ENCODE data around the gene C1orf122.

Gene C1orf122

DNA sequence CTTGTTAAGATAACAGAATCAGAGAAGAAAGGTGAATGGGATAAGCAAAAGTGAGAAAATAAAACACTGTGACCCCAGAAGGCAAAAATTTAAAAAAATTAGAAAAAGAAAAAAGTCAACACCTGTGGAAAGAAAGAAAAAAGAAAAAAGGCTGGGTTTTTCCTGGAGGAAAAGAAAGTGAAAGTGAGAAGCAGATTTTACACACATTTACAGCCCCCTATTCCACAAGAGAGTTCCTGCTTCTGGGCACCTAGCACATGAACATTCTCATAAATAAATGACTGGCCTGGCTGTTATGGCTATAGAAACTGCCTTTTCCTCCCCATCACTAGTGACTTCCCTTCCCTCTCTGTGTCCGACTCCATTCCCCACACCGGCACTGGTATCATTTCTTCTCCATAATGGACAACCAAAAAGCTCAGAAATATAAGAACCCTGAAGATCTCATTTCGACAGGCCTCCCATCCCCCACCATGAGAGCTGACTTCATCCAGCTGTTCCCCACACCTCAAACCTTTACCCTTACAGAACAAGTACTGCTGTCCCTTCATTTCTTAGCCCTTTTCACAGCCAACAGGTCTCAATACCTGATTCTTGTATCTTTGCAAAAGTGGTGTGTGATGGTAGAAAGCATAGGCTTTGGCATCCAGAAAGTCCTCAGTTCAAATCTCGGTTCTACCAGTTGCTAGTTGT is 39.2 kb downstream of the C1orf122 start:
- FAIRE-seq = no peak

DNA sequence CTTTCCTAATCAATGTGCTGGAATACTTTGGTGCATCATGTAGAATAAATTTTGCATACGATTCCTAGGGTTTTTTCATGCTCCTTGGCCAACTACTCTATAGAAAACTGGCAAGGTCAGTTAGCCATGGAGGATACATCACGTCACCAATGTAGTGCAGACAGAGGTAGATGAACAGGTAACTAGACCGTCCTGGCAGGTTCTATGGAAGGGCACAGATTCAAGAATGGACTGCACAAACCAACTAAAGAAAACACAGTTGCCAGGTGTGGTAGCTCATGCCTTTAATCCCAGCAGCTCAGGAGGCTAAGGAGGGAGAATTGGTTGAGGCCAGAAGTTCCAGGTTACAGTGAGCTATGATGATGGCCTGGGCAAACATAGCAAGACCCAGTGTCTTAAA is 41.9 kb downstream of the C1orf122 start:
- no peak for FAIRE-seq

DNA sequence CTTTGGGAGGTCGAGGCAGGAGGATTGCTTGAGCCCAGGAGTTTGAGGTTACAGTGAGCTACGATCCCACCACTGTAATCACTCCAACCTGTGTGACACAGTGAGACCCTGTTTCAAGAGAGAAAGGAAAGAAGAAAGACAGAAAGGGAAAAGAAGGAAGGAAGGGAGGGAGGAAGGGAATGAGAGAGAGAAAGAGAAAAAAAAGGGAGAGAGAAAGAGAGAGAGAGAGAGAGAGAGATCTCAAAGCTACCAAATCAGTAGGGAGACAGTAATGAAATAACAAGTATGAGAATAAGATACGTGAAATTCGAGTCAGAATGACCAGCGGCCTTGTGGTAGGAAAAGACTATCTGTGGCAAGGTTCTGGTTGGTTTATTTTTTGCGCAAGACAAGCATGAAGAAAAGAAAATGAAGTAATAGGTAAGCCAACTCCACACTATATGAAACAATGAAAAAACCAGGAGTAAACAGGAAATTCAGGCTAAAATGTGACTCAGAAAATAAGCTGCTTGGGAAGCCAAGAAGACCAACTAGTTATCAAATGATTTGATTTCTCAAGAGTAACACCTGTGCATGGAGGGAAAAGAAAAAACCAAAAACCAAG is 42.9 kb downstream of the C1orf122 start:
- FAIRE-seq = no peak

DNA sequence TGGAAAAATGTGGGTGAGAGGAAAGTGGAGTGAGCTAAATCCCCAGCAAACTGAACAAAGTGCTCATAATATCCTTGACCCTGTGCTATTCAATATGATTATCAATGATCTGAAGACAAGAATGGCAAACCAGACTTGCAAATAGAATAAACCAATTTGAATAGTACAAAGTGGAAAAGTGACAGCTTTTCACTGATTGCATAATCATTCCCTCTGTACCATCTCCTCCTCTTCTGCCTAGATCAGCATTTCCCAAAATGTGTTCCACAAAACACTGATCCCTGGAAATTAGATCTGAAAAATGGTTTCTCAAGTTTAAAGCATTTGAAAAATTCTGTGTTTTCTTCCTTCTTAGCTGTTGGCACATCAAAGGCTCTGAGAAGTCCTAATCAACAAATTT is 43.7 kb downstream of the C1orf122 start:
- no peak for FAIRE-seq

DNA sequence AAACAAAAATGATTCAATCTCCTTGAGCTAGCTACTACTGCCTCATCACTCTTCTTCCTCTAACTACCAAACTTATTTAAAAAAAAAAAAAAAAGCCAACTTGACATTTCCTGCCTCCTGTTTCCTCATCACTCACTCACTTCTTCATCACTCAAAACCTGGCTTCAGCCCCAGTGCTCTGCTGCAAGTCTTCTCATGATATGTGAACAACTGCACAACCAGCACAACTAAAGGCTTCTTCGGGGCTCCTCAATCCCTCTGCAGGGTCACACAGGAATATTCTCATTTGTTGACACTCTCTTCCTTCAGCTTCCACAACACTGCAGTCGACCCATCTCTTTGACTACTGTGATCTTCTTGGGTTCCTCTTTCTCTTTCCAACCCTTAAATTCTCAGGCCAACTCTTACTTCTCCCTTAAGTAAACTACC is 44.2 kb downstream of the C1orf122 start:
- no peak for FAIRE-seq

DNA sequence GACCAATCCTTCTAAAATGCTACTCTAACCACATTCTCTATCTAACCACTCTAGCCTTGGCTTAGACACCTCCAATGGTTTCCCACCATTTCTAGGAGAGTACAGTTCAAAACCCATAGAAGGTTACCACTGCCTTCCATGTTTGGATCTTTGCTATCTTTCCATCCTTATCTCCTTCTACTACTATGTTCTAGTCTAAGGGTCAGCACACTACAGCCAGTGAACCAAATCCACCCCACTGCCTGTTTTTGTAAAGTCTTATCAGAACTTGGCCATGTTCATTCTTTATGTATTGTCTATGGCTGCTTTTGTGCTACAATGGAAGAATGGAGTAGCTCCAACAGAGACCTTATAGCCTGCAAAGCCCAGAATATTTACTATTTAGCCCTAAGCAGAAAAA is 45.6 kb downstream of the C1orf122 start:
- FAIRE-seq = no peak

DNA sequence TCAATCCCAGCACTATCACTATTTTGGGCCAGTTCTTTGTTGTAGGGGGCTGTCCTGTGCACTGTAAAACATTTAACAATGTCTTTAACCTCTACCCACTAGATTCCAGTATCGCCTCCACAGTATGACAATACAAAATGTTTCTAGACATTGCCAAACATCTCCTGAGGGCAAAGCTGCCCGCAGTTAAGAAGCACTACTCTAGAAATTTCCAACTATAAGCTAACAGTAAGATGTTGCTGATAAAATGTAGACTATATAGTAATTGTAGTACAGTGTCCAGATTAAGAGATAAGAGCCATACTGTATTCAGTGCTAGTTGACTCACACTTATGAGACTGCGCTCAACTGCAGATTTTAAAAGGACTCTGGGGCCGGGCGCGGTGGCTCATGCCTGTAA is 46.8 kb downstream of the C1orf122 start:
- FAIRE-seq = no peak
